Tibial artery (tissue), 4 donors: ENCODE data around the gene CUX1.

Source experiments
- DNase-seq, 2 donors: peaks; one replicate each; pipeline ENCODE4 v3.0.0-alpha.2; 2019
- H3K27ac ChIP-seq, 2 donors: fragments of 200-600 bp; sonication (generic) in 1 of 2; 1 replicate in 1 of 2; 2 replicates in 1 of 2; pipeline ENCODE4 v1.5.1; 2018 to 2019; ENCODE audit warnings: mild to moderate bottlenecking in 1 of 2
- H3K27me3 ChIP-seq, 2 donors: fragments of 200-600 bp; sonication (generic) in 1 of 2; one replicate each; pipeline versions ENCODE4 v1.5.1 to v1.6.0; 2016 to 2019
- H3K36me3 ChIP-seq, 3 donors: fragments of 200-600 bp; sonication (generic) in 2 of 3; one replicate each; pipeline ENCODE4 v1.5.1; 2016 to 2019; ENCODE audit warnings: mild to moderate bottlenecking in 2 of 3
- H3K4me1 ChIP-seq, 4 donors: fragments of 200-600 bp; sonication (generic) in 2 of 4; 1 replicate in 3 of 4; 2 replicates in 1 of 4; pipeline ENCODE4 v1.5.1; 2016 to 2019
- H3K4me3 ChIP-seq, 2 donors: fragments of 200-600 bp; sonication (generic) in 1 of 2; 1 replicate in 1 of 2; 2 replicates in 1 of 2; pipeline ENCODE4 v1.5.1; 2018 to 2019; ENCODE audit warnings: mild to moderate bottlenecking in 2 of 2
- H3K9me3 ChIP-seq, 3 donors: fragments of 200-600 bp; sonication (generic) in 1 of 3; one replicate each; pipeline ENCODE4 v1.5.1; 2016 to 2019
- intact Hi-C: fragments of 100-400 bp; cut with DNase I; formaldehyde crosslinking; loops from one replicate; pipeline ENCODE4 v1.15.0; 2023; ENCODE audit warnings: low total_unique reads
- TF ChIP-seq, protein P1 (sequence below), 2 experiments: fragments of 200-600 bp in 1 of 2; fragments of 450-650 bp in 1 of 2; IDR thresholded peaks; one replicate each; pipeline ENCODE4 v1.5.1; 2017 to 2019; ENCODE audit warnings: antibody characterized with exemption in 2 of 2, mild to moderate bottlenecking in 1 of 2, moderate library complexity in 1 of 2

CUX1 gene

DNA sequence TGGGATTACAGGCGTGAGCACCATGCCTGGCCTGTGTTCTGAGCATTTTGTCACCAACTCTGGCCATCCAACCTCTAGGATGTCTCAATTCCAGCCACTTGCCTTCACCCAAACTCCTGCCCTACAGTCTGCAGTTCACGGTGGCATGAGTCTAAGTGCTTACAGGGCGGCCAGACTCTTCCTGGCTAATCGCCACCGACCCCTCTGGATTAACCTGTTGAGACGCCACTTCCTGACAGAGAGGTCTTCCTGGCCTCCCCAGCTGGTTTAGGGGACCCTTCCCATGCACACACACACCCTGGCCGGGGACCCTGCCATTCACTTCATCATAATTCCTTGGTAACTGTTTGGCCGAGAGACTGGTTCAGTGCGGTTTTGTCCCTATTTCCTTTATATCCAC is 257.7 kb downstream of the CUX1 start:
- no peak overlapping the region for H3K4me3 ChIP-seq
- DNase-seq, result no peak
- H3K27me3 ChIP-seq, result no peaks in the 10 kb centered on the region
- H3K4me1 ChIP-seq, result no peaks in the 10 kb centered on the region
- no peak overlapping the region for H3K27ac ChIP-seq
- peaks cover 16 to 25% (median 23%) of the 10 kb centered on the region in 3 donors for H3K36me3 ChIP-seq
- intact Hi-C loops, result no loop called here
- TF ChIP-seq, protein P1, sequence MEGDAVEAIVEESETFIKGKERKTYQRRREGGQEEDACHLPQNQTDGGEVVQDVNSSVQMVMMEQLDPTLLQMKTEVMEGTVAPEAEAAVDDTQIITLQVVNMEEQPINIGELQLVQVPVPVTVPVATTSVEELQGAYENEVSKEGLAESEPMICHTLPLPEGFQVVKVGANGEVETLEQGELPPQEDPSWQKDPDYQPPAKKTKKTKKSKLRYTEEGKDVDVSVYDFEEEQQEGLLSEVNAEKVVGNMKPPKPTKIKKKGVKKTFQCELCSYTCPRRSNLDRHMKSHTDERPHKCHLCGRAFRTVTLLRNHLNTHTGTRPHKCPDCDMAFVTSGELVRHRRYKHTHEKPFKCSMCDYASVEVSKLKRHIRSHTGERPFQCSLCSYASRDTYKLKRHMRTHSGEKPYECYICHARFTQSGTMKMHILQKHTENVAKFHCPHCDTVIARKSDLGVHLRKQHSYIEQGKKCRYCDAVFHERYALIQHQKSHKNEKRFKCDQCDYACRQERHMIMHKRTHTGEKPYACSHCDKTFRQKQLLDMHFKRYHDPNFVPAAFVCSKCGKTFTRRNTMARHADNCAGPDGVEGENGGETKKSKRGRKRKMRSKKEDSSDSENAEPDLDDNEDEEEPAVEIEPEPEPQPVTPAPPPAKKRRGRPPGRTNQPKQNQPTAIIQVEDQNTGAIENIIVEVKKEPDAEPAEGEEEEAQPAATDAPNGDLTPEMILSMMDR (IDR thresholded peaks at IDR 0.05), result no peak
- H3K9me3 ChIP-seq, result no peaks in the 10 kb centered on the region

DNA sequence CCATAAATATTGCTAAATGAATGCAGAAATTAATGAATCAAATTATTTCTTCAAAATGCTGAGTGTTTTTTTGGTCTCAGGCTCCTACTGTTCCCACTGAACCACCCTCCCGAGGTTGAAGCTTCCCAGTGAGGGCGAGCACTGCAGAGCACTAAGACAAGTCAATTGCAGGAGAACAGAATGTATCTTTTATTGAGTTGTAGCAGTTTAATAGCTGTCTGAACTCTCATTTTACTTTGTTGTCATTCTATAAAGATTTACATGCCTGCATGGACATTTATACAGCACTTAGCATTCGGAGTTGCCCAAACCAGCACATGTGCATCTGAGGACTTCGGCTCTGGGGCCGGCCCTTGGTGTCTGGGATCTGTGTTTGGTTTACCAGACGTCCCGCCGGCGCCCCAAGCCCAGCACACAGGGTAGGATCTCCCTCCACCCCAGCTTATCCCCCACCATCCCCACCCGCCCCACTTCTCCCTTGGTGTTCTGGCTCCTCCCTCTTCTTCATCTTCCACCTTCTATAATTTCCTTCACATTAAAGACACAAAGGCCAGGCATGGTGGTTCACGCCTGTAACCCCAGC is 258.2 kb downstream of the CUX1 start:
- no peaks in the 10 kb centered on the region for H3K4me1 ChIP-seq
- intact Hi-C loops, result no loop called here
- H3K4me3 ChIP-seq, result no peak overlapping the region
- peaks cover 13 to 26% (median 19%) of the 10 kb centered on the region in 3 donors for H3K36me3 ChIP-seq
- DNase-seq, result no peak
- no peaks in the 10 kb centered on the region for H3K27me3 ChIP-seq
- no peak overlapping the region for H3K27ac ChIP-seq
- H3K9me3 ChIP-seq, result no peaks in the 10 kb centered on the region
- TF ChIP-seq, protein P1 (IDR thresholded peaks at IDR 0.05), result no peak

DNA sequence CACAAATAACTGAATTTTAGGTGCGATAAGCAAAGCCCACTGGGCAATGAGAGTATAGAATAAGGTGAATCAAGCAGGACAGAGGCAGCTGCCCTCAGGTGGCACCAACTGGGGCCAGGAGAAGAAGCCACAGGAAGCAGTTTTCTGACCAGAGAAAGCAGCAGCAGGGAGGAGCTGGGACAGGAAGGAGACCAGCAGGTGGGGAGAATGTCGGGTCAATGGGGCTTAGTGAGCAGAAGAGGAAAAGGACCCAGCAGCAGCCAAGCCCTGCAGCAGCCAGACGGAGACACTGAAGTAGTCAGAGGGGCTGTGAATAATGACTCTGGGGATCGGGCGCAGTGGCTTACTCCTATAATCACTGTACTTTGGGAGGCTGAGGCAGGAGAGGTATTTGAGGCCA is 259.7 kb downstream of the CUX1 start:
- TF ChIP-seq, protein P1 (IDR thresholded peaks at IDR 0.05), result no peak
- peaks cover 7 to 20% (median 14%) of the 10 kb centered on the region in 3 donors for H3K36me3 ChIP-seq

DNA sequence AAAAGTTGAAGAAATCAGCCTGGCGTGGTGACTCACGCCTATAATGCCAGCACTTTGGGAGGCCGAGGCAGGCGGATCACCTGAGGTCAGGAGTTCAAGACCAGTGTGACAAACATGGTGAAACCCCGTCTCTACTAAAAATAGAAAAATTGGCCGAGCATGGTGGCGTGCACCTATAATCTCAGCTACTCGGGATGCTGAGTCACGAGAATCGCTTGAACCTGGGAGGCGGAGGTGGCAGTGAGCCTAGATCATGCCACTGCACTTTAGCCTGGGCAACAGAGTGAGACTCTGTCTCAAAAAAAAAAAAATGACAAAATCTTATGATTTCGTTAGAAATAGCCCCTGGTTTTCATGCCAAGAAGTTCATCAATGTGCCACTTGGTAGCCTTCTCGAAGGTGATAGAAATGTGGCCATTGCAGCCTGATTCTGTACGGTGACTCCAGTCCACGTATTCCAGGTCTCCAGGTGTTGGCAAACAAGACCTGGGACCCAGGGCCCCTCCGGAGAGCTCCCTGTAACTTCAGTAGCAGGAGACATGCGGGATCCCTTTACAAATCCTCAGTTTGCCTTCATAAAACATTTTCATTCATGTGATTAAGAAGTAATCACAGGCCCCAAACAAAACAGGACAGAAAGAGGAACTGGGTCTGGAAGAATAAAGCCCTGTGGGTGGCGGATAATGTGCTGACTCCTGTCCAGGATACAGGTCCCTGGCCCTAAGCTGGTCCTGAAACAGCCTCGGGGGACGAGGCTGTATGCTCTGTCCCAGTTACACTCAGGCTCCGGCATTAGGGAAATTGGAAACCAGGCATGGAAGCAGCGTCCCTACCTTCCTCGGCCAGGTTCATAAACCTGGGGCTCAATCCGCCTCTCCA is 262.0 kb downstream of the CUX1 start:
- TF ChIP-seq, protein P1 (IDR thresholded peaks at IDR 0.05), result no peak
- Histone ChIP-seq H3K27me3 (no peaks in the 10 kb centered on the region), H3K4me1 (no peaks in the 10 kb centered on the region), H3K27ac (no peak overlapping the region), H3K4me3 (no peak overlapping the region), H3K9me3 (peaks cover 0 to 7% (median 0%) of the 10 kb centered on the region in 3 donors), H3K36me3 (peaks cover 7 to 19% (median 8%) of the 10 kb centered on the region in 3 donors)
- intact Hi-C loops, result no loop called here
- no peak for DNase-seq

More for the DNA sequence above, 259.7 kb downstream of the CUX1 start:
- Histone ChIP-seq H3K27me3 (no peaks in the 10 kb centered on the region), H3K9me3 (peaks cover 0 to 1% (median 0%) of the 10 kb centered on the region in 3 donors), H3K27ac (no peak overlapping the region), H3K4me1 (no peaks in the 10 kb centered on the region), H3K4me3 (no peak overlapping the region)
- DNase-seq, result no peak
- intact Hi-C loops, result no loop called here

DNA sequence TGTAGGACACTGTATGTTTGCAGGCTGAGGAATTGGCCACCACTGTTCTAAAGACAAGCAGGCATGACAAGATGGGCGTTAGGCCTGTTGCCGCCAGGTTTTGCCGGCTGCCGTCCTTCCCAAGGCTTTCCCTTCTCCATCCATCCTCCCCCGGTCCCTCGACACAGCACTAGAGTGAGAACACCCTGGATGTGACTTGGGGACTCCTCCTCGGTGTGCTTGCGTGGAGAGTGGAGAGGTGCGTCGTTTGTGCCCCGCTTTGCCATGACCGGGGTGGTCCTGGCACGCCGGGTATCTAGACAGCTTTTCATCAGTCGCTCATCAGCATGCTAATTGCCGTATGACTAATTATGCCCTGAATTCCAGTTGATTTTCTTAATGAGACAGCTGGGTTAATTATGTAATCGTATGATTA is 262.6 kb downstream of the CUX1 start:
- H3K9me3 ChIP-seq, result peaks cover 0 to 7% (median 0%) of the 10 kb centered on the region in 3 donors
- no peaks in the 10 kb centered on the region for H3K27me3 ChIP-seq
- H3K27ac ChIP-seq, result no peak overlapping the region
- no peak for DNase-seq
- TF ChIP-seq, protein P1 (IDR thresholded peaks at IDR 0.05), result no peak
- peaks cover 7 to 19% (median 8%) of the 10 kb centered on the region in 3 donors for H3K36me3 ChIP-seq
- no peak overlapping the region for H3K4me3 ChIP-seq
- intact Hi-C loops, result no loop called here
- no peaks in the 10 kb centered on the region for H3K4me1 ChIP-seq
